Hepatocyte (in vitro differentiated cells): ENCODE measurements around the gene PXMP4. TPM values are rescaled to one million over a fixed set of nuclear protein-coding genes. Genes with fewer than 3 reads are reported as not detected.

Experiments used
- DNase-seq: peaks from one replicate; pipeline ENCODE4 v3.0.0-alpha.2; 2016; ENCODE audit warnings: low spot score
- H2AFZ ChIP-seq: fragments of 200-600 bp; sonication (generic); 2 replicates; pipeline ENCODE4 v1.6.0; 2016; ENCODE audit warnings: antibody characterized with exemption, mild to moderate bottlenecking
- H3K27ac ChIP-seq: fragments of 200-600 bp; sonication (generic); 2 replicates; pipeline ENCODE4 v1.5.1; 2016; ENCODE audit warnings: mild to moderate bottlenecking
- H3K27me3 ChIP-seq: fragments of 200-600 bp; sonication (generic); 2 replicates; pipeline ENCODE4 v1.6.1; 2016
- H3K36me3 ChIP-seq: fragments of 200-600 bp; sonication (generic); replicated peaks from 2 replicates; pipeline ENCODE4 v1.5.1; 2016; ENCODE audit warnings: low read depth; ENCODE audit not compliant: insufficient read depth
- H3K4me1 ChIP-seq: fragments of 200-600 bp; sonication (generic); 2 replicates; pipeline ENCODE4 v1.5.1; 2016; ENCODE audit warnings: mild to moderate bottlenecking, moderate library complexity; ENCODE audit not compliant: insufficient read depth
- H3K4me2 ChIP-seq: fragments of 200-600 bp; sonication (generic); 2 replicates; pipeline ENCODE4 v1.6.0; 2016
- H3K4me3 ChIP-seq: fragments of 200-600 bp; sonication (generic); 2 replicates; pipeline ENCODE4 v1.5.1; 2016; ENCODE audit warnings: mild to moderate bottlenecking
- H3K79me2 ChIP-seq: fragments of 200-600 bp; sonication (generic); 2 replicates; pipeline ENCODE4 v1.6.0; 2017; ENCODE audit warnings: mild to moderate bottlenecking
- H3K9me2 ChIP-seq: fragments of 200-600 bp; sonication (generic); replicated peaks from 2 replicates; pipeline ENCODE4 v1.6.0; 2017; ENCODE audit warnings: mild to moderate bottlenecking; ENCODE audit not compliant: insufficient read depth
- H3K9me3 ChIP-seq: fragments of 200-600 bp; sonication (generic); 2 replicates; pipeline ENCODE4 v1.5.1; 2016; ENCODE audit warnings: low read depth, mild to moderate bottlenecking
- H4K20me1 ChIP-seq: fragments of 200-600 bp; sonication (generic); 2 replicates; pipeline ENCODE4 v1.6.0; 2016; ENCODE audit warnings: mild to moderate bottlenecking; ENCODE audit not compliant: insufficient read depth, poor library complexity, severe bottlenecking
- EZH2 ChIP-seq: fragments of 200-600 bp; sonication (generic); IDR thresholded peaks from 2 replicates; pipeline ENCODE4 v1.6.1; 2016; ENCODE audit warnings: antibody characterized with exemption, mild to moderate bottlenecking, borderline replicate concordance
- EZH2phosphoT487 ChIP-seq: fragments of 200-600 bp; sonication (generic); IDR thresholded peaks from one replicate; pipeline ENCODE4 v1.6.1; 2018; ENCODE audit warnings: antibody characterized with exemption, mild to moderate bottlenecking, low read depth, moderate library complexity; ENCODE audit not compliant: unreplicated experiment, severe bottlenecking
- WGBS: methylation state at CpG from one replicate; pipeline ENCODE4 v1.1.6; 2016; ENCODE audit warnings: low lambda C conversion rate; ENCODE audit errors: missing lambda C conversion rate; 5-methylcytosine and 5-hydroxymethylcytosine counted together
- polyA plus RNA-seq: library from polyadenylated mRNA; unstranded; fragments of >200 nt; fragmentation: Nextera tagmentation; extraction: Ambion mirVana; gene quantifications from 2 replicates; pipeline ENCODE4 v1.2.1, GENCODE V29; 2016
- total RNA-seq: library from RNA; depleted of rRNA; stranded (reverse); fragments of >200 nt; gene quantifications from 2 replicates; pipeline ENCODE4 v1.2.3, GENCODE V29; 2014
- TF ChIP-seq, protein P1 (sequence below): fragments of 200-600 bp; sonication (generic); IDR thresholded peaks from 2 replicates; pipeline ENCODE4 v1.5.1; 2016; ENCODE audit warnings: antibody characterized with exemption, mild to moderate bottlenecking; ENCODE audit not compliant: poor library complexity

Gene PXMP4
- total and polyA plus RNA-seq, 2 experiments from 2014 or later: 4.1 to 4.7 TPM

DNA sequence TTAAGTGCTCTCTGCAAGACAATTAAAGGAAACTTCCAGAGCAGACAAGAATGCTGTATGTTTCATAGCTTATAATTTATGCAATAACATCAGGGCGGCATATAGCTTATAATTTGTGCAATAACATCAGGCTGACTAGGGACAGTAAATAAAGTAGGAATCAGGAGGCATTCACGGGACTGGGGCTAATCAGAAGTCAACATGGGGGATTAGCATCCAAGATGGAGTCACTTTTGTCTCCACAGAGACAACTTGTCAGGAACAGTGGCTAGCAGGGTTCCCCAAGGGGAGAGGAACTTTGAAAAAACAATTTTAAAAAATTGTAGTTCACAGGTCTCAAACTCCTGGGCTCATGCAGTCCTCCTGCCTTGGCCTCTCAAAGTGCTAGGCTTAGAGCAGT lies 8.4 kb upstream of the PXMP4 start:
- Histone ChIP-seq H3K36me3 (no peaks in the 10 kb centered on the region), H3K4me2 (no peak overlapping the region), H3K27me3 (no peaks in the 10 kb centered on the region), H3K4me3 (no peak overlapping the region), H3K9me3 (no peaks in the 10 kb centered on the region), H2AFZ (no peak overlapping the region), H4K20me1 (no peaks in the 10 kb centered on the region), H3K4me1 (peaks cover 23% of the 10 kb centered on the region), H3K9me2 (no peaks in the 10 kb centered on the region), H3K27ac (no peak overlapping the region), H3K79me2 (no peaks in the 10 kb centered on the region)
- TF ChIP-seq EZH2phosphoT487 (no peak), EZH2 (no peak)
- TF ChIP-seq, protein P1, sequence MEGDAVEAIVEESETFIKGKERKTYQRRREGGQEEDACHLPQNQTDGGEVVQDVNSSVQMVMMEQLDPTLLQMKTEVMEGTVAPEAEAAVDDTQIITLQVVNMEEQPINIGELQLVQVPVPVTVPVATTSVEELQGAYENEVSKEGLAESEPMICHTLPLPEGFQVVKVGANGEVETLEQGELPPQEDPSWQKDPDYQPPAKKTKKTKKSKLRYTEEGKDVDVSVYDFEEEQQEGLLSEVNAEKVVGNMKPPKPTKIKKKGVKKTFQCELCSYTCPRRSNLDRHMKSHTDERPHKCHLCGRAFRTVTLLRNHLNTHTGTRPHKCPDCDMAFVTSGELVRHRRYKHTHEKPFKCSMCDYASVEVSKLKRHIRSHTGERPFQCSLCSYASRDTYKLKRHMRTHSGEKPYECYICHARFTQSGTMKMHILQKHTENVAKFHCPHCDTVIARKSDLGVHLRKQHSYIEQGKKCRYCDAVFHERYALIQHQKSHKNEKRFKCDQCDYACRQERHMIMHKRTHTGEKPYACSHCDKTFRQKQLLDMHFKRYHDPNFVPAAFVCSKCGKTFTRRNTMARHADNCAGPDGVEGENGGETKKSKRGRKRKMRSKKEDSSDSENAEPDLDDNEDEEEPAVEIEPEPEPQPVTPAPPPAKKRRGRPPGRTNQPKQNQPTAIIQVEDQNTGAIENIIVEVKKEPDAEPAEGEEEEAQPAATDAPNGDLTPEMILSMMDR: no peak
- no peak for DNase-seq
- 92% methylated on average over 2 of the region's 2 CpGs for WGBS

DNA sequence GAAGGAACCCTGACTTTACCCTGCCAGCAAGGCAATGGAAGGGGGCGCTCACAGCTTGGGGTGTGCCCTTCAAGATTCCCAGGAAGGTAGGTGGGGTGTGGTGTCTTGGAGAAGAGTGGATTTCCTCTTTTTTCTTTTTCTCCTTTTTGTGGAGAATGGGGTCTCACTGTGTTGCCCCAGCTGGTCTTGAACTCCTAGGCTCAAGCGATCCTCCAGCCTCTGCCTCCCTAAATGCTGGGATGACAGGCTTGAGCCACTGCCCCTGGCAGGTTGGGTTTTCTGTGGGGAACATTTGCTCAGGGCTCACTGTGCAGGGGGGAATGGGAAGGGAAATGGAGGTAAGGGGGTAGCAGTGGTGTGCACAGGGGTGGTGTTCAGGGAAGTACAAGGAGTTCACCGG lies 7.7 kb upstream of the PXMP4 start:
- TF ChIP-seq EZH2 (no peak), EZH2phosphoT487 (no peak)
- TF ChIP-seq, protein P1: no peak
- H2AFZ ChIP-seq: no peak overlapping the region
- 92% methylated on average over 3 of the region's 3 CpGs for WGBS

DNA sequence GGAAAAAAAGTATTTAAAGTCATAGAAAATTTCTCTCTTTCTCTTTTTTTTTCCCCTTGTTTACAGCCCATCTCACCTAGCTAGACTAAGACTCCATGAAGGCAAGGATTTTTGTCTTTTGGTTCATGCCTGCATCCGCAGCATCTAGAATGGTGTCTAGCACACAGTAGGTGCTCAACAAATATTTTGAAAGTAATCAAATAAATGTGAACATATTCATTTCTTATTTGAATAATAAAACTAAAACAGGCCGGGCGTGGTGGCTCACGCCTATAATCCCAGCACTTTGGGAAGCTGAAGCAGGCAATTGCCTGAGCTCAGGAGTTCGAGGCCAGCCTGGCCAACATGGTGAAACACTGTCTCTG lies 7.0 kb upstream of the PXMP4 start:
- Histone ChIP-seq H2AFZ (no peak overlapping the region), H3K4me3 (no peak overlapping the region), H3K4me1 (peaks cover 10% of the 10 kb centered on the region), H3K27me3 (no peaks in the 10 kb centered on the region), H3K36me3 (no peaks in the 10 kb centered on the region), H4K20me1 (no peaks in the 10 kb centered on the region), H3K9me2 (no peaks in the 10 kb centered on the region), H3K79me2 (no peaks in the 10 kb centered on the region), H3K27ac (no peak overlapping the region), H3K4me2 (no peak overlapping the region), H3K9me3 (no peaks in the 10 kb centered on the region)
- TF ChIP-seq, protein P1: no peak
- TF ChIP-seq EZH2phosphoT487 (no peak), EZH2 (no peak)
- WGBS: 96% methylated on average over 5 of the region's 5 CpGs
- DNase-seq: no peak

More for the DNA sequence above, 7.7 kb upstream of the PXMP4 start:
- Histone ChIP-seq H3K9me2 (no peaks in the 10 kb centered on the region), H3K36me3 (no peaks in the 10 kb centered on the region), H3K4me2 (no peak overlapping the region), H4K20me1 (no peaks in the 10 kb centered on the region), H3K4me3 (no peak overlapping the region), H3K27ac (no peak overlapping the region), H3K79me2 (no peaks in the 10 kb centered on the region), H3K4me1 (peaks cover 16% of the 10 kb centered on the region), H3K27me3 (no peaks in the 10 kb centered on the region), H3K9me3 (no peaks in the 10 kb centered on the region)
- no peak for DNase-seq

DNA sequence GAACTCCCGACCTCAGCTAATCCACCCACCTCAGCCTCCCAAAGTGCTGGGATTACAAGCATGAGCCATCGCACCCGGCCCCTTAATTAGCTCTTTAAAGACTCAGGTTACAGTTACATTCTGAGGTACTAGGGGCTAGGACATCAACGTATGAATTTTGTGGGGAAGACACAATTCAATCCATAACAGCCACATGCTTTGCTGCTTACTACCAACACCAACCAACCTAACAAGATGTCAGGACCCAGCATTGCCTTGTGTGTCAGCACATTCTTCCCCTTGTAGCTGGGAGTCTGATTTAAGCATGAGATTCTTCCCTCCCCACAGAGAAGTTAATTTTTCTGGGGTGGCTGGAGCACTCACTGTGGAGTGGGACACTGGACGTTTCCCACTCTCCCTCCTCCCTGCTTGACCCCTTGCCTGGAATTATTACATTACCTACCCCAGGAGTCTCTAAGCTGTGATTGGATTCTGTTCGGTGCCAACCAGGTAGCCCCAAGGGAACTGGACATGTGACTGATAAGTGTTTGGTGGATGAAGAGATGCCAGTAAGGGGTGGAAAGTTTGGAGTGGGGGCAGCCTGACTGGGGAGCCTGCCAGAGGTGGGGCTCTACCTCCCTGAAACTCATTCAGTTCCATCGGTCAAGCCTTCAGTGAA lies 5.6 kb upstream of the PXMP4 start:
- TF ChIP-seq, protein P1: no peak
- TF ChIP-seq EZH2: no peak
- no peak for TF ChIP-seq EZH2phosphoT487
- 78% methylated on average over 7 of the region's 7 CpGs for WGBS
- Histone ChIP-seq H2AFZ (no peak overlapping the region), H3K27me3 (no peaks in the 10 kb centered on the region), H4K20me1 (no peaks in the 10 kb centered on the region), H3K36me3 (no peaks in the 10 kb centered on the region), H3K79me2 (no peaks in the 10 kb centered on the region), H3K4me2 (no peak overlapping the region), H3K27ac (no peak overlapping the region), H3K4me1 (peaks cover 4% of the 10 kb centered on the region), H3K4me3 (no peak overlapping the region), H3K9me2 (no peaks in the 10 kb centered on the region), H3K9me3 (no peaks in the 10 kb centered on the region)
- DNase-seq: no peak
